GM12874 (cell line): Measurements from ENCODE around the gene TCN2.
A peak's percentile ranks its signal among the peaks of the same experiment; 100 is the strongest.

Experiments used
- TF ChIP-seq, protein P1 (sequence below): IDR thresholded peaks from 2 replicates; pipeline ENCODE4 v1.5.1; 2011; ENCODE audit warnings: low read depth, mild to moderate bottlenecking, control low read depth, low read length, moderate library complexity; ENCODE audit not compliant: insufficient read depth

Gene TCN2

GRCh38 chr22:30614879-30615278 lies 7.9 kb downstream of the TCN2 start:
- TF ChIP-seq, protein P1, sequence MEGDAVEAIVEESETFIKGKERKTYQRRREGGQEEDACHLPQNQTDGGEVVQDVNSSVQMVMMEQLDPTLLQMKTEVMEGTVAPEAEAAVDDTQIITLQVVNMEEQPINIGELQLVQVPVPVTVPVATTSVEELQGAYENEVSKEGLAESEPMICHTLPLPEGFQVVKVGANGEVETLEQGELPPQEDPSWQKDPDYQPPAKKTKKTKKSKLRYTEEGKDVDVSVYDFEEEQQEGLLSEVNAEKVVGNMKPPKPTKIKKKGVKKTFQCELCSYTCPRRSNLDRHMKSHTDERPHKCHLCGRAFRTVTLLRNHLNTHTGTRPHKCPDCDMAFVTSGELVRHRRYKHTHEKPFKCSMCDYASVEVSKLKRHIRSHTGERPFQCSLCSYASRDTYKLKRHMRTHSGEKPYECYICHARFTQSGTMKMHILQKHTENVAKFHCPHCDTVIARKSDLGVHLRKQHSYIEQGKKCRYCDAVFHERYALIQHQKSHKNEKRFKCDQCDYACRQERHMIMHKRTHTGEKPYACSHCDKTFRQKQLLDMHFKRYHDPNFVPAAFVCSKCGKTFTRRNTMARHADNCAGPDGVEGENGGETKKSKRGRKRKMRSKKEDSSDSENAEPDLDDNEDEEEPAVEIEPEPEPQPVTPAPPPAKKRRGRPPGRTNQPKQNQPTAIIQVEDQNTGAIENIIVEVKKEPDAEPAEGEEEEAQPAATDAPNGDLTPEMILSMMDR, result no peak

- TF ChIP-seq, protein P1, result no peak
Measured at GRCh38 chr22:30615543-30615954, 8.6 kb downstream of the TCN2 start.

DNA sequence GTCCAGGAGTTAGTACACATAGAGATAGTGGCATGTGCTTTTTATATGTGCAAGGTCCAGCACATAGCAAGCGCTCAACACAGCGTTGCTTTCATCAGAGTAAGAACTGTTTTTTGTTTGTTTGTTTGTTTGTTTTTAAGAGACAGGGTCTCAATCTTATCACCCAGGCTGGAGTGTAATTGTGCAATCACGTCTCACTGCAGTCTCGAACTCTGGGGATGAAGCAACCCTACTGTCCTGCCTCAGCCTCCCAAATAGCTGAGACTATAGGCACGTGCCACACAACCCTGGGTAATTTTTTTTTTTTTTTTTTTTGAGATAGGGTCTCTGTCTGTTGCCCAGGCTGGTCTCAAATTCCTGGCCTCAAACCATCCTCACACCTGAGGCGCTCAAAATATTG lies 10.8 kb downstream of the TCN2 start:
- TF ChIP-seq, protein P1, result no peak

GRCh38 chr22:30626413-30626812 lies 19.4 kb downstream of the TCN2 start:
- TF ChIP-seq, protein P1, result no peak

DNA sequence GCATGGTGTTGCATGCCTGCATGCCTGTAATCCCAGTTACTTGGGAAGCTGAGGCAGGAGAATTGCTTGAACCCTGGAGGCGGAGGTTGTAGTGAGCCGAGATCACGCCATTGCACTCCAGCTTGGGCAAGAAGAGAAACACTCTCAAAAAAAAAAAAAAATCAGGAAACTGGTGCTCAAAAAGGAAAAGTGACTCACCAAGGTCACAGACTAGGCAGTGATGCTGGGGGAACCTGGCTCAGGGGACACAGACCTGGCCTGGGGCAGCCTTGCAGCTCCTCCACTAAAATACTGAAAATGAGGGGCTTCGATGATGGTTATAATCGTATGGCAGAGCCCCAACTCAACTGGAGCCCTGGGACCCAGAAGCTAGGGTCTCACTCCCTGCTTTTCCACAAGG lies 20.5 kb downstream of the TCN2 start:
- TF ChIP-seq, protein P1, result no peak

DNA sequence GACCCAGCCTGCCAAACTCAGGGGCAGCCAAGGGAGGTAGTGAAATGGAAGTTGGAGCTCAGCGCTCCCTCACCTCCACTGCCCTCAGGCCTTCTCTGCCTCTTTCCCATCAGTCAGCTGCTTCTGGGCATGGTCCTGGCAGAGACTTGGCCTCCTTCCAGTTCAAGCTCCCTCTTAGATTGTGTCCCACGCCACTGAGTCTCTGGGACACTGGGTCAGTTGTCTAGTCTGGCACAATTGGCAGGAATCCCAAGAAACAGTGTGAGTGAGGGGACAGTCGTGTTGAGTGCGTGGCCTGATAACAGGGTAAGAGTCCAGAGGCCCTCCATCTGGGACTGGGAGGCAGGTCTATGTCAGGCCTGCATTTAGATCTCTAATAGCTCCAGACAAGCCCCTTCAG lies 21.5 kb downstream of the TCN2 start:
- TF ChIP-seq, protein P1, result no peak

DNA sequence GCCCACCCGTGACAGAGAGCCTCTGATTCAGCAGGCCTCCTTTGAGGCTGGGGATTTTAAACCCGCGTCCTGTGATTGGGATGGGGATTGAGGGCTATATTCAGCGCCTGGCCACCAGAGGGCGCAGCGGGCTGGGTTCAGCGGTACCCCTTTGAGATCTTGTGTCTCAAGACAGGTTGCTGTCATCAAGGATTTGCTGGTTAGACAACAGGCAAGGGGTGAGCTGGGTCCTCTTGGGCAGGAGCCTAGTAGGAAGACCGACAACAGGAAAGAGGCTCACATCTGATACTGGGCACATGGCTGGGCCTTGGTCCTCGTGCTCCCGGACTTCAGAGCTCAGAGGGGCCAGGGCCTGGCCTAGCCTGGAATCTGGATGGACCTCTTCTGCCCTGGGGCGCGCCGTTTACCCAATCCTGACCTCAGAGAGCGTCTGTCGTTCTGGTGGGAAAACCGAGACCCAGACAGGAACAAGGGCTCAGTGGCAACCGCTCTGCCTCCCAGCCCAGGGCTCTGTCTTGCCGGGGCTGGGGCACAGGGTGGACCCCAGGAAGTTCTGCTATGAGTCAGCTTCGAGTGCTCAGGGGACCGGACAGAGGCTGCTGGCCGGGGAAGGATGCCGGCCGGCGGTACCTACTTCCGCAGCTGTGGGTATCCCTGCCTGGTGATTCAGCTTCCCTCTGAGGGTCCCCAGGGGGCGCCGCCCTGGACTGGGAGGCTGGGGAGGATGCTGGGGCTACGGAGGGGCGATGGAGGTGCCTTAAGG lies 27.7 kb downstream of the TCN2 start:
- TF ChIP-seq, protein P1, result peak; percentile 90
